IMR-90 (cell line): ENCODE measurements around the gene ATP1B1. TPM values are rescaled to one million over a fixed set of nuclear protein-coding genes. Genes with fewer than 3 reads are reported as not detected.

Experiments used
- ATAC-seq: fragments of 200-7000 bp; cut with Tn5 transposase; 2 replicates; pipeline ENCODE4 v1.9.1; 2020; ENCODE audit warnings: low read depth, mild to moderate bottlenecking, moderate library complexity
- BruUV-seq: library from RNA; stranded (reverse); fragments of 400-500 nt; replicated peaks from 2 replicates; lab custom pipeline; 2021; lab: Mats Ljungman, UMichigan
- CTCF ChIA-PET: fragments of 300-600 bp; formaldehyde crosslinking; extraction: SDS; loops from one replicate; lab custom pipeline; 2021; ENCODE audit warnings: antibody characterized with exemption; lab: Yijun Ruan, JAX
- POLR2A ChIA-PET: fragments of 300-600 bp; sonication (Branson Sonifier 250); formaldehyde crosslinking; loops from one replicate; lab custom pipeline; 2022; ENCODE audit warnings: antibody characterized with exemption; ENCODE audit not compliant: unreplicated experiment; lab: Charles Lee
- DNase-seq: peaks from one replicate; pipeline ENCODE4 v3.0.0; 2013
- H2AFZ ChIP-seq: replicated peaks from 2 replicates; pipeline ENCODE3; 2013; ENCODE audit warnings: low read length, mild to moderate bottlenecking; ENCODE audit not compliant: poor library complexity
- H2AK5ac ChIP-seq: 2 replicates; pipeline ENCODE4 v1.6.1; 2013; ENCODE audit warnings: low read depth, low read length, inconsistent platforms
- H2AK9ac ChIP-seq: replicated peaks from 2 replicates; pipeline ENCODE3; 2013; ENCODE audit warnings: mild to moderate bottlenecking, low read depth, low read length, moderate library complexity; ENCODE audit not compliant: poor library complexity
- H2BK120ac ChIP-seq: 2 replicates; pipeline ENCODE4 v1.6.1; 2013; ENCODE audit warnings: low read depth, low read length, inconsistent platforms
- H2BK15ac ChIP-seq: 3 replicates; pipeline ENCODE4 v1.6.1; 2013; ENCODE audit warnings: low read depth, low read length, inconsistent platforms
- H2BK20ac ChIP-seq: 2 replicates; pipeline ENCODE4 v1.6.1; 2013; ENCODE audit warnings: low read depth, mild to moderate bottlenecking, inconsistent platforms, low read length, moderate library complexity
- H2BK5ac ChIP-seq: 2 replicates; pipeline ENCODE4 v1.6.1; 2013; ENCODE audit warnings: mild to moderate bottlenecking, low read depth, low read length, inconsistent platforms; ENCODE audit not compliant: poor library complexity, severe bottlenecking
- H3K14ac ChIP-seq: replicated peaks from 2 replicates; pipeline ENCODE4 v1.6.1; 2013; ENCODE audit warnings: low read depth, low read length, inconsistent platforms
- H3K18ac ChIP-seq: 2 replicates; pipeline ENCODE4 v1.6.1; 2013; ENCODE audit warnings: low read depth, low read length, control low read depth
- H3K23ac ChIP-seq: 2 replicates; pipeline ENCODE4 v1.6.1; 2013; ENCODE audit warnings: low read depth, low read length, inconsistent platforms
- H3K27ac ChIP-seq: 2 replicates; pipeline ENCODE4 v1.5.1; 2013; ENCODE audit warnings: mild to moderate bottlenecking, control low read depth, low read length; ENCODE audit not compliant: insufficient read depth
- H3K27me3 ChIP-seq: 2 replicates; pipeline ENCODE4 v1.6.1; 2013; ENCODE audit warnings: low read length; ENCODE audit not compliant: control insufficient read depth, insufficient read depth
- H3K36me3 ChIP-seq: 2 replicates; pipeline ENCODE4 v1.6.1; 2013; ENCODE audit warnings: low read length, mixed read lengths; ENCODE audit not compliant: control insufficient read depth, insufficient read depth
- H3K4ac ChIP-seq: 2 replicates; pipeline ENCODE4 v1.6.1; 2013; ENCODE audit warnings: low read depth, low read length, inconsistent platforms
- H3K4me1 ChIP-seq: 2 replicates; pipeline ENCODE4 v1.6.1; 2013; ENCODE audit warnings: low read length, mixed read lengths; ENCODE audit not compliant: control insufficient read depth, insufficient read depth
- H3K4me2 ChIP-seq: 2 replicates; pipeline ENCODE4 v1.6.1; 2013; ENCODE audit warnings: low read depth, mild to moderate bottlenecking, control low read depth, low read length, moderate library complexity
- H3K4me3 ChIP-seq: 2 replicates; pipeline ENCODE4 v1.5.1; 2013; ENCODE audit warnings: low read depth, mild to moderate bottlenecking, control low read depth, low read length, moderate library complexity; ENCODE audit not compliant: insufficient read depth
- H3K56ac ChIP-seq: 2 replicates; pipeline ENCODE4 v1.6.1; 2013; ENCODE audit warnings: low read length, inconsistent platforms; ENCODE audit not compliant: insufficient read depth; ENCODE audit errors: extremely low read depth
- H3K79me1 ChIP-seq, 2 experiments: 2 replicates each; pipeline ENCODE4 v1.6.1; 2013; ENCODE audit warnings: low read length in 2 of 2, inconsistent platforms in 1 of 2, low read depth in 1 of 2
- H3K9ac ChIP-seq: 2 replicates; pipeline ENCODE4 v1.6.1; 2013; ENCODE audit warnings: low read depth, low read length, control low read depth
- H3K9me1 ChIP-seq: 2 replicates; pipeline ENCODE4 v1.6.1; 2013; ENCODE audit warnings: low read length, inconsistent platforms; ENCODE audit not compliant: insufficient read depth
- H3K9me3 ChIP-seq: 2 replicates; pipeline ENCODE4 v1.6.1; 2013; ENCODE audit warnings: low read length; ENCODE audit not compliant: control insufficient read depth, insufficient read depth
- H4K20me1 ChIP-seq: 2 replicates; pipeline ENCODE4 v1.6.1; 2013; ENCODE audit warnings: low read length, inconsistent platforms; ENCODE audit not compliant: insufficient read depth
- H4K5ac ChIP-seq: 2 replicates; pipeline ENCODE4 v1.6.1; 2013; ENCODE audit warnings: mild to moderate bottlenecking, low read depth, low read length, control low read depth
- H4K8ac ChIP-seq, 2 experiments: 2 replicates each; pipeline ENCODE4 v1.6.1; 2013; ENCODE audit warnings: low read depth in 2 of 2, low read length in 2 of 2, control low read depth in 1 of 2, inconsistent platforms in 1 of 2
- H4K91ac ChIP-seq: 2 replicates; pipeline ENCODE4 v1.6.1; 2013; ENCODE audit warnings: low read depth, low read length, inconsistent platforms; ENCODE audit not compliant: insufficient read depth
- CEBPB ChIP-seq: IDR thresholded peaks from 2 replicates; pipeline ENCODE4 v1.6.1; 2012; ENCODE audit warnings: low read depth, low read length, improper control_type of control experiment
- MAZ ChIP-seq: IDR thresholded peaks from 2 replicates; pipeline ENCODE4 v1.6.1; 2012; ENCODE audit warnings: low read depth, mild to moderate bottlenecking, low read length, improper control_type of control experiment, moderate library complexity, borderline replicate concordance
- RAD21 ChIP-seq: IDR thresholded peaks from 2 replicates; pipeline ENCODE4 v1.6.1; 2012; ENCODE audit warnings: low read length, improper control_type of control experiment
- WGBS, 2 experiments: methylation state at CpG; one replicate each; pipeline versions ENCODE4 v1.1.5 to v1.1.7; 2013; ENCODE audit warnings: missing lambda C conversion rate in 2 of 2; ENCODE audit not compliant: insufficient read length in 1 of 2; ENCODE audit errors: extremely low coverage in 2 of 2; 5-methylcytosine and 5-hydroxymethylcytosine counted together
- dilution Hi-C: fragments of 300-500 bp; cut with HindIII; formaldehyde crosslinking; loops from one replicate; pipeline ENCODE4 v1.14.3; 2018; ENCODE audit warnings: low sequenced_read_pairs; ENCODE audit not compliant: unreplicated experiment
- in situ Hi-C: fragments of 300-500 bp; cut with MboI; formaldehyde crosslinking; loops from 3 replicates; pipeline ENCODE4 v1.14.3; 2019; ENCODE audit warnings: low sequenced_read_pairs, inconsistent platforms, mixed read lengths
- intact Hi-C: fragments of 100-400 bp; cut with micrococcal nuclease; formaldehyde crosslinking; loops from 2 replicates; pipeline ENCODE4 v1.10.0; 2022
- polyA plus RNA-seq, 3 experiments: library from polyadenylated mRNA; depleted of rRNA; stranded (reverse); fragments of >200 nt; gene quantifications; 2 replicates each; pipeline ENCODE4 v1.2.3, GENCODE V29; 2012; ENCODE audit warnings: low replicate concordance in 1 of 3
- total RNA-seq: library from RNA; depleted of rRNA; stranded (reverse); fragments of >200 nt; gene quantifications from 2 replicates; pipeline ENCODE4 v1.2.3, GENCODE V29; 2012
- TF ChIP-seq, protein P1 (sequence below): conservative IDR thresholded peaks from 2 replicates; pipeline ENCODE4 v1.5.1; 2012; ENCODE audit warnings: mild to moderate bottlenecking, low read depth, low read length, improper control_type of control experiment

ATP1B1 gene
- total and polyA plus RNA-seq, 2 of the 4 experiments (the other 2 are of a cell fraction), result 14.5 to 22.1 TPM

- Histone ChIP-seq H2BK20ac (no peak overlapping the region), H3K4ac (no peak overlapping the region), H2BK120ac (no peak overlapping the region), H3K9me3 (no peaks in the 10 kb centered on the region), H3K4me3 (no peak overlapping the region), H3K18ac (no peak overlapping the region), H3K36me3 (no peaks in the 10 kb centered on the region), H4K91ac (no peak overlapping the region), H2BK5ac (no peak overlapping the region), H3K23ac (no peak overlapping the region), H2AFZ (no peak overlapping the region), H4K5ac (no peak overlapping the region), H3K9ac (no peak overlapping the region), H3K14ac (no peak overlapping the region), H3K4me2 (no peak overlapping the region), H3K27me3 (peaks cover 5% of the 10 kb centered on the region), H3K56ac (no peak overlapping the region), H2AK9ac (no peak overlapping the region), H2BK15ac (no peak overlapping the region), H3K9me1 (no peaks in the 10 kb centered on the region), H3K27ac (no peak overlapping the region), H4K20me1 (no peaks in the 10 kb centered on the region), H4K8ac (no peak overlapping the region), H3K4me1 (no peaks in the 10 kb centered on the region), H2AK5ac (no peak overlapping the region), H3K79me1 (no peaks in the 10 kb centered on the region)
- intact Hi-C loops (no loop called here), in situ Hi-C loops (no loop called here), dilution Hi-C loops (no loop called here)
- no TSS peak for BruUV-seq
- no peak for TF ChIP-seq RAD21
- no peak for TF ChIP-seq MAZ
- TF ChIP-seq, protein P1, sequence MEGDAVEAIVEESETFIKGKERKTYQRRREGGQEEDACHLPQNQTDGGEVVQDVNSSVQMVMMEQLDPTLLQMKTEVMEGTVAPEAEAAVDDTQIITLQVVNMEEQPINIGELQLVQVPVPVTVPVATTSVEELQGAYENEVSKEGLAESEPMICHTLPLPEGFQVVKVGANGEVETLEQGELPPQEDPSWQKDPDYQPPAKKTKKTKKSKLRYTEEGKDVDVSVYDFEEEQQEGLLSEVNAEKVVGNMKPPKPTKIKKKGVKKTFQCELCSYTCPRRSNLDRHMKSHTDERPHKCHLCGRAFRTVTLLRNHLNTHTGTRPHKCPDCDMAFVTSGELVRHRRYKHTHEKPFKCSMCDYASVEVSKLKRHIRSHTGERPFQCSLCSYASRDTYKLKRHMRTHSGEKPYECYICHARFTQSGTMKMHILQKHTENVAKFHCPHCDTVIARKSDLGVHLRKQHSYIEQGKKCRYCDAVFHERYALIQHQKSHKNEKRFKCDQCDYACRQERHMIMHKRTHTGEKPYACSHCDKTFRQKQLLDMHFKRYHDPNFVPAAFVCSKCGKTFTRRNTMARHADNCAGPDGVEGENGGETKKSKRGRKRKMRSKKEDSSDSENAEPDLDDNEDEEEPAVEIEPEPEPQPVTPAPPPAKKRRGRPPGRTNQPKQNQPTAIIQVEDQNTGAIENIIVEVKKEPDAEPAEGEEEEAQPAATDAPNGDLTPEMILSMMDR, result no peak
- TF ChIP-seq CEBPB, result no peak
- ATAC-seq (no peak), DNase-seq (no peak)
- CTCF ChIA-PET, result no interaction called here
- POLR2A ChIA-PET, result no interaction called here
- WGBS, 2 experiments, result no CpG with 5 or more reads among the region's 2 CpGs
Measured at GRCh38 chr1:169092399-169092798, 14.1 kb upstream of the ATP1B1 start.
